Endothelial cell of umbilical vein (primary cell): ENCODE data around the gene ALK.

Experiments used
- CTCF ChIP-seq, 2 donors: IDR thresholded peaks; 1 replicate in 1 of 2; 2 replicates in 1 of 2; pipeline ENCODE4 v1.5.1; 2011; ENCODE audit warnings: low read length in 2 of 2, mild to moderate bottlenecking in 2 of 2, moderate library complexity in 2 of 2, control low read depth in 1 of 2, inconsistent platforms in 1 of 2, low read depth in 1 of 2; ENCODE audit not compliant: insufficient read depth in 1 of 2; ENCODE audit errors: extremely low read depth in 1 of 2
- MYC ChIP-seq: IDR thresholded peaks from one replicate; pipeline ENCODE4 v1.6.1; 2011; ENCODE audit warnings: mild to moderate bottlenecking, low read depth, low read length
- POLR2A ChIP-seq: IDR thresholded peaks from 2 replicates; pipeline ENCODE4 v1.6.1; 2012; ENCODE audit warnings: low read depth, mild to moderate bottlenecking, control low read depth, low read length

- TF ChIP-seq POLR2A (no peak), MYC (no peak), CTCF (IDR thresholded peaks at IDR 0.05; ENCODE audit: extremely low read depth in 1 of 2, insufficient read depth in 1 of 2, low read depth in 1 of 2, low read length in 2 of 2) (no peak)
Measured at GRCh38 chr2:29382486-29382885, 538.9 kb downstream of the ALK start.
